GM23338 (cell line): Measurements from ENCODE around the gene PRR29.

Experiments used
- CREB1 ChIP-seq: fragments of 250-450 bp; sonication (Bioruptor Pico); IDR thresholded peaks from 2 replicates; pipeline ENCODE4 v1.5.0; 2020; ENCODE audit warnings: low read depth, mild to moderate bottlenecking, moderate library complexity
- EZH2 ChIP-seq: fragments of 200-600 bp; sonication (generic); IDR thresholded peaks from one replicate; pipeline ENCODE4 v1.8.0; 2017; ENCODE audit warnings: antibody characterized with exemption, mild to moderate bottlenecking, low read depth; ENCODE audit not compliant: unreplicated experiment
- EZH2phosphoT487 ChIP-seq: fragments of 200-600 bp; sonication (generic); IDR thresholded peaks from one replicate; pipeline ENCODE4 v1.8.1; 2018; ENCODE audit warnings: antibody characterized with exemption; ENCODE audit not compliant: unreplicated experiment
- JUNB ChIP-seq: IDR thresholded peaks from one replicate; pipeline ENCODE4 v1.6.1; 2016; ENCODE audit warnings: antibody characterized with exemption; ENCODE audit not compliant: unreplicated experiment
- NANOG ChIP-seq: IDR thresholded peaks from 2 replicates; pipeline ENCODE4 v1.6.1; 2016; ENCODE audit warnings: antibody characterized with exemption, borderline replicate concordance
- POLR2AphosphoS5 ChIP-seq: IDR thresholded peaks from 2 replicates; pipeline ENCODE4 v1.6.1; 2016; ENCODE audit warnings: antibody characterized with exemption, low read depth
- STAT1 ChIP-seq: IDR thresholded peaks from one replicate; pipeline ENCODE4 v1.6.1; 2016; ENCODE audit warnings: antibody characterized with exemption; ENCODE audit not compliant: unreplicated experiment
- ZNF114 ChIP-seq: fragments of 250-450 bp; sonication (Bioruptor Pico); IDR thresholded peaks from 2 replicates; pipeline ENCODE4 v1.5.0; 2020; ENCODE audit warnings: mild to moderate bottlenecking, moderate library complexity
- ZNF331 ChIP-seq: fragments of 250-450 bp; sonication (Bioruptor Pico); IDR thresholded peaks from 2 replicates; pipeline ENCODE4 v1.5.0; 2020; ENCODE audit warnings: low read depth, mild to moderate bottlenecking, moderate library complexity
- TF ChIP-seq, protein P1 (sequence below), 2 experiments: fragments of 200-600 bp in 1 of 2; sonication (generic) in 1 of 2; conservative IDR thresholded peaks; 2 replicates each; pipeline versions ENCODE4 v1.5.1 to v1.6.1; 2016 to 2017; ENCODE audit warnings: antibody characterized with exemption in 2 of 2, low read depth in 2 of 2, mild to moderate bottlenecking in 2 of 2, moderate library complexity in 1 of 2
- TF ChIP-seq, protein P2 (sequence below): IDR thresholded peaks from one replicate; pipeline ENCODE4 v1.6.1; 2018; ENCODE audit warnings: antibody characterized with exemption; ENCODE audit not compliant: unreplicated experiment
- TF ChIP-seq, protein P3 (sequence below): fragments of 250-450 bp; sonication (Bioruptor Pico); IDR thresholded peaks from 2 replicates; pipeline ENCODE4 v1.5.0; 2020; ENCODE audit warnings: mild to moderate bottlenecking, moderate library complexity
- TF ChIP-seq, protein P4 (sequence below): IDR thresholded peaks from 2 replicates; pipeline ENCODE4 v1.6.1; 2016; ENCODE audit warnings: antibody characterized with exemption

DNA sequence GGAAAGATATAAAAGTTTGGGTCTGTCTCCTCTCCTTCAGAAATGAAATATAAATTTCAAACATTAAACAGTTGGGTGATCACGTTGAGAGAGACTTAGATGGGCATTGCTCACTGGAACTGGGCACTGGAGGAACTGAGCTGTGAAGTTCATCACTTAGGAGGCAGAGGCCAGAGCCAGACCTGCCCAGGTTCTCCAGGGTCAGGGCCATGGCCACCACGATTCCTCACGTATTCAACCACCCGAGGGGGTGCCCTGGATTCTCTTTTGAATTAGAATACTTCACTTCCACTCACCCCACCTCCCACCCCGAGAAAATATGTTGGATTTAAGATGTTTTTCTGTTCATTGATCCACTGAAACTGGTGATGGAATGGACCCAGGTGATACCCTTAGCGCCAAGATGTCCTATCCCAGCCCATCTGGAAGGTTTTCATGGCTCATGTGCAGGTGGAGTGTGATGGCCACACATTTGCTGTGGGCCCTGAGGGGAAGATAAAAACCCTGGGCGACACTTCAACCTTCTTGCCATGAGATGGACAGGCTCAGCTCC, 6.1 kb downstream of the PRR29 start:
- TF ChIP-seq POLR2AphosphoS5: no peak
- TF ChIP-seq, protein P1, sequence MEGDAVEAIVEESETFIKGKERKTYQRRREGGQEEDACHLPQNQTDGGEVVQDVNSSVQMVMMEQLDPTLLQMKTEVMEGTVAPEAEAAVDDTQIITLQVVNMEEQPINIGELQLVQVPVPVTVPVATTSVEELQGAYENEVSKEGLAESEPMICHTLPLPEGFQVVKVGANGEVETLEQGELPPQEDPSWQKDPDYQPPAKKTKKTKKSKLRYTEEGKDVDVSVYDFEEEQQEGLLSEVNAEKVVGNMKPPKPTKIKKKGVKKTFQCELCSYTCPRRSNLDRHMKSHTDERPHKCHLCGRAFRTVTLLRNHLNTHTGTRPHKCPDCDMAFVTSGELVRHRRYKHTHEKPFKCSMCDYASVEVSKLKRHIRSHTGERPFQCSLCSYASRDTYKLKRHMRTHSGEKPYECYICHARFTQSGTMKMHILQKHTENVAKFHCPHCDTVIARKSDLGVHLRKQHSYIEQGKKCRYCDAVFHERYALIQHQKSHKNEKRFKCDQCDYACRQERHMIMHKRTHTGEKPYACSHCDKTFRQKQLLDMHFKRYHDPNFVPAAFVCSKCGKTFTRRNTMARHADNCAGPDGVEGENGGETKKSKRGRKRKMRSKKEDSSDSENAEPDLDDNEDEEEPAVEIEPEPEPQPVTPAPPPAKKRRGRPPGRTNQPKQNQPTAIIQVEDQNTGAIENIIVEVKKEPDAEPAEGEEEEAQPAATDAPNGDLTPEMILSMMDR (conservative IDR thresholded peaks at IDR 0.05; ENCODE audit: low read depth in 2 of 2): no peak
- TF ChIP-seq EZH2phosphoT487: no peak
- no peak for TF ChIP-seq EZH2
- no peak for TF ChIP-seq CREB1 (CRISPR knock-in tag)
- no peak for TF ChIP-seq STAT1
- TF ChIP-seq, protein P2, sequence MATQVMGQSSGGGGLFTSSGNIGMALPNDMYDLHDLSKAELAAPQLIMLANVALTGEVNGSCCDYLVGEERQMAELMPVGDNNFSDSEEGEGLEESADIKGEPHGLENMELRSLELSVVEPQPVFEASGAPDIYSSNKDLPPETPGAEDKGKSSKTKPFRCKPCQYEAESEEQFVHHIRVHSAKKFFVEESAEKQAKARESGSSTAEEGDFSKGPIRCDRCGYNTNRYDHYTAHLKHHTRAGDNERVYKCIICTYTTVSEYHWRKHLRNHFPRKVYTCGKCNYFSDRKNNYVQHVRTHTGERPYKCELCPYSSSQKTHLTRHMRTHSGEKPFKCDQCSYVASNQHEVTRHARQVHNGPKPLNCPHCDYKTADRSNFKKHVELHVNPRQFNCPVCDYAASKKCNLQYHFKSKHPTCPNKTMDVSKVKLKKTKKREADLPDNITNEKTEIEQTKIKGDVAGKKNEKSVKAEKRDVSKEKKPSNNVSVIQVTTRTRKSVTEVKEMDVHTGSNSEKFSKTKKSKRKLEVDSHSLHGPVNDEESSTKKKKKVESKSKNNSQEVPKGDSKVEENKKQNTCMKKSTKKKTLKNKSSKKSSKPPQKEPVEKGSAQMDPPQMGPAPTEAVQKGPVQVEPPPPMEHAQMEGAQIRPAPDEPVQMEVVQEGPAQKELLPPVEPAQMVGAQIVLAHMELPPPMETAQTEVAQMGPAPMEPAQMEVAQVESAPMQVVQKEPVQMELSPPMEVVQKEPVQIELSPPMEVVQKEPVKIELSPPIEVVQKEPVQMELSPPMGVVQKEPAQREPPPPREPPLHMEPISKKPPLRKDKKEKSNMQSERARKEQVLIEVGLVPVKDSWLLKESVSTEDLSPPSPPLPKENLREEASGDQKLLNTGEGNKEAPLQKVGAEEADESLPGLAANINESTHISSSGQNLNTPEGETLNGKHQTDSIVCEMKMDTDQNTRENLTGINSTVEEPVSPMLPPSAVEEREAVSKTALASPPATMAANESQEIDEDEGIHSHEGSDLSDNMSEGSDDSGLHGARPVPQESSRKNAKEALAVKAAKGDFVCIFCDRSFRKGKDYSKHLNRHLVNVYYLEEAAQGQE: no peak
- TF ChIP-seq NANOG: no peak
- TF ChIP-seq ZNF114: no peak
- TF ChIP-seq, protein P3, sequence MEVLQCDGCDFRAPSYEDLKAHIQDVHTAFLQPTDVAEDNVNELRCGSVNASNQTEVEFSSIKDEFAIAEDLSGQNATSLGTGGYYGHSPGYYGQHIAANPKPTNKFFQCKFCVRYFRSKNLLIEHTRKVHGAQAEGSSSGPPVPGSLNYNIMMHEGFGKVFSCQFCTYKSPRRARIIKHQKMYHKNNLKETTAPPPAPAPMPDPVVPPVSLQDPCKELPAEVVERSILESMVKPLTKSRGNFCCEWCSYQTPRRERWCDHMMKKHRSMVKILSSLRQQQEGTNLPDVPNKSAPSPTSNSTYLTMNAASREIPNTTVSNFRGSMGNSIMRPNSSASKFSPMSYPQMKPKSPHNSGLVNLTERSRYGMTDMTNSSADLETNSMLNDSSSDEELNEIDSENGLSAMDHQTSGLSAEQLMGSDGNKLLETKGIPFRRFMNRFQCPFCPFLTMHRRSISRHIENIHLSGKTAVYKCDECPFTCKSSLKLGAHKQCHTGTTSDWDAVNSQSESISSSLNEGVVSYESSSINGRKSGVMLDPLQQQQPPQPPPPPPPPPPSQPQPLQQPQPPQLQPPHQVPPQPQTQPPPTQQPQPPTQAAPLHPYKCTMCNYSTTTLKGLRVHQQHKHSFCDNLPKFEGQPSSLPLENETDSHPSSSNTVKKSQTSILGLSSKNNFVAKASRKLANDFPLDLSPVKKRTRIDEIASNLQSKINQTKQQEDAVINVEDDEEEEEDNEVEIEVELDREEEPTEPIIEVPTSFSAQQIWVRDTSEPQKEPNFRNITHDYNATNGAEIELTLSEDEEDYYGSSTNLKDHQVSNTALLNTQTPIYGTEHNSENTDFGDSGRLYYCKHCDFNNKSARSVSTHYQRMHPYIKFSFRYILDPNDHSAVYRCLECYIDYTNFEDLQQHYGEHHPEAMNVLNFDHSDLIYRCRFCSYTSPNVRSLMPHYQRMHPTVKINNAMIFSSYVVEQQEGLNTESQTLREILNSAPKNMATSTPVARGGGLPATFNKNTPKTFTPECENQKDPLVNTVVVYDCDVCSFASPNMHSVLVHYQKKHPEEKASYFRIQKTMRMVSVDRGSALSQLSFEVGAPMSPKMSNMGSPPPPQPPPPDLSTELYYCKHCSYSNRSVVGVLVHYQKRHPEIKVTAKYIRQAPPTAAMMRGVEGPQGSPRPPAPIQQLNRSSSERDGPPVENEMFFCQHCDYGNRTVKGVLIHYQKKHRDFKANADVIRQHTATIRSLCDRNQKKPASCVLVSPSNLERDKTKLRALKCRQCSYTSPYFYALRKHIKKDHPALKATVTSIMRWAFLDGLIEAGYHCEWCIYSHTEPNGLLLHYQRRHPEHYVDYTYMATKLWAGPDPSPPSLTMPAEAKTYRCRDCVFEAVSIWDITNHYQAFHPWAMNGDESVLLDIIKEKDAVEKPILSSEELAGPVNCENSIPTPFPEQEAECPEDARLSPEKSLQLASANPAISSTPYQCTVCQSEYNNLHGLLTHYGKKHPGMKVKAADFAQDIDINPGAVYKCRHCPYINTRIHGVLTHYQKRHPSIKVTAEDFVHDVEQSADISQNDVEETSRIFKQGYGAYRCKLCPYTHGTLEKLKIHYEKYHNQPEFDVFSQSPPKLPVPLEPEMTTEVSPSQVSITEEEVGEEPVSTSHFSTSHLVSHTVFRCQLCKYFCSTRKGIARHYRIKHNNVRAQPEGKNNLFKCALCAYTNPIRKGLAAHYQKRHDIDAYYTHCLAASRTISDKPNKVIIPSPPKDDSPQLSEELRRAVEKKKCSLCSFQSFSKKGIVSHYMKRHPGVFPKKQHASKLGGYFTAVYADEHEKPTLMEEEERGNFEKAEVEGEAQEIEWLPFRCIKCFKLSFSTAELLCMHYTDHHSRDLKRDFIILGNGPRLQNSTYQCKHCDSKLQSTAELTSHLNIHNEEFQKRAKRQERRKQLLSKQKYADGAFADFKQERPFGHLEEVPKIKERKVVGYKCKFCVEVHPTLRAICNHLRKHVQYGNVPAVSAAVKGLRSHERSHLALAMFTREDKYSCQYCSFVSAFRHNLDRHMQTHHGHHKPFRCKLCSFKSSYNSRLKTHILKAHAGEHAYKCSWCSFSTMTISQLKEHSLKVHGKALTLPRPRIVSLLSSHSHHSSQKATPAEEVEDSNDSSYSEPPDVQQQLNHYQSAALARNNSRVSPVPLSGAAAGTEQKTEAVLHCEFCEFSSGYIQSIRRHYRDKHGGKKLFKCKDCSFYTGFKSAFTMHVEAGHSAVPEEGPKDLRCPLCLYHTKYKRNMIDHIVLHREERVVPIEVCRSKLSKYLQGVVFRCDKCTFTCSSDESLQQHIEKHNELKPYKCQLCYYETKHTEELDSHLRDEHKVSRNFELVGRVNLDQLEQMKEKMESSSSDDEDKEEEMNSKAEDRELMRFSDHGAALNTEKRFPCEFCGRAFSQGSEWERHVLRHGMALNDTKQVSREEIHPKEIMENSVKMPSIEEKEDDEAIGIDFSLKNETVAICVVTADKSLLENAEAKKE (CRISPR knock-in tag): no peak
- no peak for TF ChIP-seq ZNF331 (CRISPR knock-in tag)
- TF ChIP-seq JUNB: no peak
- TF ChIP-seq, protein P4, sequence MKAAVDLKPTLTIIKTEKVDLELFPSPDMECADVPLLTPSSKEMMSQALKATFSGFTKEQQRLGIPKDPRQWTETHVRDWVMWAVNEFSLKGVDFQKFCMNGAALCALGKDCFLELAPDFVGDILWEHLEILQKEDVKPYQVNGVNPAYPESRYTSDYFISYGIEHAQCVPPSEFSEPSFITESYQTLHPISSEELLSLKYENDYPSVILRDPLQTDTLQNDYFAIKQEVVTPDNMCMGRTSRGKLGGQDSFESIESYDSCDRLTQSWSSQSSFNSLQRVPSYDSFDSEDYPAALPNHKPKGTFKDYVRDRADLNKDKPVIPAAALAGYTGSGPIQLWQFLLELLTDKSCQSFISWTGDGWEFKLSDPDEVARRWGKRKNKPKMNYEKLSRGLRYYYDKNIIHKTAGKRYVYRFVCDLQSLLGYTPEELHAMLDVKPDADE: no peak
